Colonic mucosa (tissue), 4 donors: ENCODE results near the gene SPEG. TPM values are rescaled to one million over a fixed set of nuclear protein-coding genes. Genes with fewer than 3 reads are reported as not detected.

ENCODE experiments used
- DNase-seq: peaks from one replicate; pipeline ENCODE4 v3.0.0-alpha.2; 2020
- H3K27ac ChIP-seq: fragments of 200-600 bp; one replicate; pipeline ENCODE4 v1.8.0; 2021
- H3K27me3 ChIP-seq: fragments of 200-600 bp; one replicate; pipeline ENCODE4 v1.8.0; 2021
- H3K36me3 ChIP-seq: fragments of 200-600 bp; one replicate; pipeline ENCODE4 v1.8.0; 2021
- H3K4me1 ChIP-seq: fragments of 200-600 bp; one replicate; pipeline ENCODE4 v1.8.0; 2021; ENCODE audit warnings: mild to moderate bottlenecking
- H3K4me3 ChIP-seq: fragments of 200-600 bp; one replicate; pipeline ENCODE4 v1.8.0; 2021
- H3K9ac ChIP-seq, 2 donors: one replicate each; pipeline ENCODE4 v1.7.0; 2013; ENCODE audit warnings: control low read depth in 2 of 2, low read depth in 2 of 2, low read length in 2 of 2
- H3K9me3 ChIP-seq: fragments of 200-600 bp; one replicate; pipeline ENCODE4 v1.8.0; 2021
- CTCF ChIP-seq: fragments of 200-600 bp; IDR thresholded peaks from one replicate; pipeline ENCODE4 v1.8.0; 2022; ENCODE audit warnings: antibody characterized with exemption, mild to moderate bottlenecking
- intact Hi-C: fragments of 100-400 bp; cut with DNase I; formaldehyde crosslinking; loops from one replicate; pipeline ENCODE4 v1.14.1; 2022
- total RNA-seq, 2 donors: library from RNA; stranded (reverse); fragmentation: NEBNext Ultra II Directional in 1 of 2; extraction: Animal tissue kit (Norgen Biotek cat#: 25700) in 1 of 2; gene quantifications; one replicate each; pipeline ENCODE4 v1.2.1, GENCODE V29; 2021
- donor health status: healthy.
- donor health status: DM: no; HTN: no; CAD: no.
- donor health status: DM: no; HTN: no; CAD: no.

SPEG gene
- total RNA-seq, 2 donors from 2014 or later: 6.2 to 19.3 TPM

GRCh38 chr2:219533930-219534661, 99.5 kb downstream of the SPEG start:
- H3K36me3 ChIP-seq: no peaks in the 10 kb centered on the region
- no peaks in the 10 kb centered on the region for H3K9me3 ChIP-seq
- H3K27me3 ChIP-seq: peaks cover 13% of the 10 kb centered on the region
- intact Hi-C loops: loop anchor here (5.0 kb wide), 1 partner anchor 37 kb away; the partner anchor contains the start of gene GMPPA
- H3K4me3 ChIP-seq: no peak overlapping the region
- no peak for DNase-seq
- H3K4me1 ChIP-seq: no peaks in the 10 kb centered on the region
- H3K9ac ChIP-seq: no peak overlapping the region
- no peak for TF ChIP-seq CTCF
- H3K27ac ChIP-seq: no peak overlapping the region

- Histone ChIP-seq H3K4me3 (no peak overlapping the region), H3K4me1 (no peaks in the 10 kb centered on the region), H3K9ac (no peak overlapping the region), H3K36me3 (no peaks in the 10 kb centered on the region), H3K9me3 (no peaks in the 10 kb centered on the region), H3K27me3 (peaks cover 5% of the 10 kb centered on the region), H3K27ac (no peak overlapping the region)
- no peak for TF ChIP-seq CTCF
- no peak for DNase-seq
- intact Hi-C loops: no loop called here
These were observed 101.8 kb downstream of the SPEG start for GRCh38 chr2:219536425-219536824.

GRCh38 chr2:219536967-219537366, 102.3 kb downstream of the SPEG start:
- no peak overlapping the region for H3K27ac ChIP-seq
- intact Hi-C loops: no loop called here
- no peak overlapping the region for H3K4me3 ChIP-seq
- no peak overlapping the region for H3K9ac ChIP-seq
- no peaks in the 10 kb centered on the region for H3K36me3 ChIP-seq
- DNase-seq: no peak
- H3K27me3 ChIP-seq: peaks cover under 1% of the 10 kb centered on the region
- TF ChIP-seq CTCF: no peak
- H3K9me3 ChIP-seq: no peaks in the 10 kb centered on the region
- H3K4me1 ChIP-seq: no peaks in the 10 kb centered on the region

- DNase-seq: no peak
- no peak for TF ChIP-seq CTCF
- Histone ChIP-seq H3K9ac (no peak overlapping the region), H3K27me3 (no peaks in the 10 kb centered on the region), H3K9me3 (no peaks in the 10 kb centered on the region), H3K4me3 (no peak overlapping the region), H3K27ac (no peak overlapping the region), H3K4me1 (peaks cover 4% of the 10 kb centered on the region), H3K36me3 (no peaks in the 10 kb centered on the region)
- intact Hi-C loops: no loop called here
These were observed 103.2 kb downstream of the SPEG start for GRCh38 chr2:219537657-219538488.

- H3K27me3 ChIP-seq: no peaks in the 10 kb centered on the region
- TF ChIP-seq CTCF: no peak
- no peaks in the 10 kb centered on the region for H3K9me3 ChIP-seq
- H3K9ac ChIP-seq: no peak overlapping the region
- H3K36me3 ChIP-seq: no peaks in the 10 kb centered on the region
- H3K4me3 ChIP-seq: no peak overlapping the region
- intact Hi-C loops: no loop called here
- peaks cover 4% of the 10 kb centered on the region for H3K4me1 ChIP-seq
- H3K27ac ChIP-seq: no peak overlapping the region
- no peak for DNase-seq
These were observed 103.9 kb downstream of the SPEG start for GRCh38 chr2:219538504-219538951.
